ENCODE results near the gene CD82. TPM values are rescaled to one million over a fixed set of nuclear protein-coding genes. Genes with fewer than 3 reads are reported as not detected.

Gene CD82
- total RNA-seq, 1 donor from 2014 or later, result 4.4 TPM

DNA sequence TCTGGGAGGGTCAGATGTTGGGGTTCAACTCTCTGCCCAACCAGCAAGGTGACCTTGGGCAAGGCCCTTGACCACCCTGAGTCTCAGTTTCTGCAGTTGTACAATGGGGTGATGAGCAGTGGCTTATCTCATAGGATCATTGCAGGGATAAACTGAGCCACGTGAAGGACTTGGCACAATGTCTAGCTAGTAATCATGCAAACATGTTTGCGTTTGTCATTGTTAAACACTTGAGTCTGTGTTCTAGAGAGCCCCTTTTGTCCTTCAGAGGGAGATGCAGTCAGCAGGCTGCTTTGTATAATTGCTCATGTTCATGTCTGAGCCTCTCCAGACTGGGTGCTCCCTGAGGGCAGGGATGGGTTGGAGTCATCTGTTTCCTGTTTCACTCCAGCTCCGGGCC is 15.8 kb downstream of the CD82 start:
- peaks cover 5% of the 10 kb centered on the region for H3K36me3 Mint-ChIP-seq (ENCODE audit: unreplicated experiment)
- peaks cover 6% of the 10 kb centered on the region for H3K9me3 Mint-ChIP-seq (ENCODE audit: unreplicated experiment)
- TF ChIP-seq CTCF (IDR thresholded peaks at IDR 0.05; ENCODE audit: partially characterized antibody, unreplicated experiment), result no peak
- no peaks in the 10 kb centered on the region for H3K4me1 Mint-ChIP-seq (ENCODE audit: low read depth, unreplicated experiment)
- H3K4me3 Mint-ChIP-seq (ENCODE audit: unreplicated experiment), result no peak overlapping the region
- no peak for DNase-seq
- no peak overlapping the region for H3K27ac Mint-ChIP-seq (ENCODE audit: unreplicated experiment)
- peaks cover 2% of the 10 kb centered on the region for H3K27me3 Mint-ChIP-seq (ENCODE audit: unreplicated experiment)

GRCh38 chr11:44582641-44583352 is 17.3 kb downstream of the CD82 start:
- H3K4me3 Mint-ChIP-seq (ENCODE audit: unreplicated experiment), result no peak overlapping the region
- H3K27ac Mint-ChIP-seq (ENCODE audit: unreplicated experiment), result no peak overlapping the region
- TF ChIP-seq CTCF (IDR thresholded peaks at IDR 0.05; ENCODE audit: partially characterized antibody, unreplicated experiment), result no peak
- peaks cover 5% of the 10 kb centered on the region for H3K9me3 Mint-ChIP-seq (ENCODE audit: unreplicated experiment)
- peaks cover 4% of the 10 kb centered on the region for H3K27me3 Mint-ChIP-seq (ENCODE audit: unreplicated experiment)
- peaks cover 5% of the 10 kb centered on the region for H3K36me3 Mint-ChIP-seq (ENCODE audit: unreplicated experiment)
- DNase-seq, result no peak
- H3K4me1 Mint-ChIP-seq (ENCODE audit: low read depth, unreplicated experiment), result peaks cover 5% of the 10 kb centered on the region

DNA sequence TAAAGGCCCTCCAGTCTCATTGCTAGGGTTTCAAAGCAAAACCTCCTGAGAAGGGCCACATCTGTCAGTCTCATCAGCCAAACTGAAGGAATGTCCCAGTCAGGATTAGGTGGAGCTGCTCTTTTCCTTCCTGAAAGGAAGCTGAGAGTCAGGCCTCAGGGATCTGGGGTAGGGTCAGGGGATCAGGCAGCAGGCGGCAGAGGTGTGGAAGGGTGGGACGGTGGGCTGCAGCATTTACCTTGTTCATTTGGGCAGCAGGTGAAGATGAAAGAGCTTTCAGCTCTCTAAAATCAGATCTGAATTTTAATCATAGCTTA is 17.8 kb downstream of the CD82 start:
- H3K4me3 Mint-ChIP-seq (ENCODE audit: unreplicated experiment), result no peak overlapping the region
- peaks cover 4% of the 10 kb centered on the region for H3K27me3 Mint-ChIP-seq (ENCODE audit: unreplicated experiment)
- H3K36me3 Mint-ChIP-seq (ENCODE audit: unreplicated experiment), result peaks cover 5% of the 10 kb centered on the region
- DNase-seq, result no peak
- H3K4me1 Mint-ChIP-seq (ENCODE audit: low read depth, unreplicated experiment), result peaks cover 5% of the 10 kb centered on the region
- no peak for TF ChIP-seq CTCF (IDR thresholded peaks at IDR 0.05; ENCODE audit: partially characterized antibody, unreplicated experiment)
- H3K27ac Mint-ChIP-seq (ENCODE audit: unreplicated experiment), result no peak overlapping the region
- H3K9me3 Mint-ChIP-seq (ENCODE audit: unreplicated experiment), result peaks cover 5% of the 10 kb centered on the region

DNA sequence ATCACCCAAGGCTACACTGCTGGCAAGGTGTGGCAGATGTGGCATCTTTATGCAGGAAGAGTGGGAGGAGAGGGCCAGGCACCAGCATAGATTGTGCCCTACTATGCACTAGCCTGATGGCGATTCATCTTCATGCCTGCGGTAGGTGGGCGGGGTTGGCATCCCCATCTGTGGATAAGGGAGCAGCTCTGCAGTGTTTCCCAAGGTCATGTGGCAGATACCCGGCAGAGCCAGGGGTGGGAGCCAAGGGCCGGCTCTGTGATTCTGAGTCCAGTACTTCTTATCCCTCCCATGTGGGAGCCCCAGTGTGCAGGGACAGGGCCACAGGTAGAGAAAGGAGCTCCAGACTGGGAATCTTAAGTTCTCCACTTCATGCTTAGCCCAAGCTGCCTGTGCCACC is 20.0 kb downstream of the CD82 start:
- H3K36me3 Mint-ChIP-seq (ENCODE audit: unreplicated experiment), result peaks cover 5% of the 10 kb centered on the region
- peaks cover 2% of the 10 kb centered on the region for H3K27me3 Mint-ChIP-seq (ENCODE audit: unreplicated experiment)
- H3K4me1 Mint-ChIP-seq (ENCODE audit: low read depth, unreplicated experiment), result peaks cover 5% of the 10 kb centered on the region
- peaks cover 5% of the 10 kb centered on the region for H3K9me3 Mint-ChIP-seq (ENCODE audit: unreplicated experiment)
- no peak for TF ChIP-seq CTCF (IDR thresholded peaks at IDR 0.05; ENCODE audit: partially characterized antibody, unreplicated experiment)
- no peak overlapping the region for H3K27ac Mint-ChIP-seq (ENCODE audit: unreplicated experiment)
- no peak for DNase-seq
- H3K4me3 Mint-ChIP-seq (ENCODE audit: unreplicated experiment), result no peak overlapping the region

DNA sequence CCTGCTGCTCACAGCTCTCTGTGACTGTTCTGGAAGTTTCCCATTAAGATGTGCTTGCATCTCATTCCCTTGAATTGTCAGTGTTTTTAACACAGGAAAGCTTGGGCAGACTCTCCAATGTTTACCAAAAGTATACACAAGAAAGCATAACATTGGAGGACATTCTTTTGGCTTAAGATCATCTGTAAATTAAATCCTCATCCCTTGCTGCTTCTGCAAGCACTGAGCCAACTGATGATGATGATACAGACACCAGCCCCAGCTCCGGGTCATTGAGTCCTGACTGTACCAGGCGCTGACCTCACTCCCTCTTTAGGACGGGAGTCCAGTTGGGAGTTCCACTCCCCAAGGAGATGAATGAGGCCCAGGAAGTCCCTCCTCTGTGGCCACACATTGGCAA is 23.8 kb downstream of the CD82 start:
- peaks cover 5% of the 10 kb centered on the region for H3K27me3 Mint-ChIP-seq (ENCODE audit: unreplicated experiment)
- H3K9me3 Mint-ChIP-seq (ENCODE audit: unreplicated experiment), result peaks cover 6% of the 10 kb centered on the region
- peaks cover 27% of the 10 kb centered on the region for H3K4me1 Mint-ChIP-seq (ENCODE audit: low read depth, unreplicated experiment)
- no peak overlapping the region for H3K27ac Mint-ChIP-seq (ENCODE audit: unreplicated experiment)
- no peaks in the 10 kb centered on the region for H3K36me3 Mint-ChIP-seq (ENCODE audit: unreplicated experiment)
- no peak overlapping the region for H3K4me3 Mint-ChIP-seq (ENCODE audit: unreplicated experiment)
- DNase-seq, result no peak
- no peak for TF ChIP-seq CTCF (IDR thresholded peaks at IDR 0.05; ENCODE audit: partially characterized antibody, unreplicated experiment)

Data from glutamatergic neuron (in vitro differentiated cells).